ENCODE measurements around the gene NANOS1.

NANOS1 gene

DNA sequence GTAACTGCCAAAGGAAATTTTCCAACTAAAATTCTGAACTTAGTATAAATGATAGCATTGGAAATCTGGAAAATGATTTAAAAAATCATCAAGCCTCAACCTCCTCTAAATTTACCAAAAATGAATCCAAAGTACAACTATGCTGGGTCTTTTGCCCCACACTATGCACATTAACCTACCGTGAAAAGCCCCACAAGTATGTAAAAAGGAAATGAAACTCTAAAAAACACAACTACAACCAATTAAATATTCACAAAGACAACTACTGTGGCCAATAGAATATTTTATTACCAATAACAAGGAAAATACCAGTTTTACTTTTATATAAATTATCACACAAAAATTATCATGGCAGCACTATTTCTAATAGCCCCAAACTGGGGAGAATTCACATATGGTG, 31.8 kb downstream of the NANOS1 start:
- peaks cover 32% of the 10 kb centered on the region for H3K79me2 ChIP-seq
- no peaks in the 10 kb centered on the region for H3K36me3 ChIP-seq (ENCODE audit: control insufficient read depth, insufficient read depth, low read length)
- no peak overlapping the region for H3K9ac ChIP-seq
- H3K27ac ChIP-seq = no peak overlapping the region
- no peak overlapping the region for H3K4me3 ChIP-seq (ENCODE audit: low read depth, low read length)
- no peak overlapping the region for H3K4me2 ChIP-seq (ENCODE audit: low read length)
- TF ChIP-seq, protein P1, sequence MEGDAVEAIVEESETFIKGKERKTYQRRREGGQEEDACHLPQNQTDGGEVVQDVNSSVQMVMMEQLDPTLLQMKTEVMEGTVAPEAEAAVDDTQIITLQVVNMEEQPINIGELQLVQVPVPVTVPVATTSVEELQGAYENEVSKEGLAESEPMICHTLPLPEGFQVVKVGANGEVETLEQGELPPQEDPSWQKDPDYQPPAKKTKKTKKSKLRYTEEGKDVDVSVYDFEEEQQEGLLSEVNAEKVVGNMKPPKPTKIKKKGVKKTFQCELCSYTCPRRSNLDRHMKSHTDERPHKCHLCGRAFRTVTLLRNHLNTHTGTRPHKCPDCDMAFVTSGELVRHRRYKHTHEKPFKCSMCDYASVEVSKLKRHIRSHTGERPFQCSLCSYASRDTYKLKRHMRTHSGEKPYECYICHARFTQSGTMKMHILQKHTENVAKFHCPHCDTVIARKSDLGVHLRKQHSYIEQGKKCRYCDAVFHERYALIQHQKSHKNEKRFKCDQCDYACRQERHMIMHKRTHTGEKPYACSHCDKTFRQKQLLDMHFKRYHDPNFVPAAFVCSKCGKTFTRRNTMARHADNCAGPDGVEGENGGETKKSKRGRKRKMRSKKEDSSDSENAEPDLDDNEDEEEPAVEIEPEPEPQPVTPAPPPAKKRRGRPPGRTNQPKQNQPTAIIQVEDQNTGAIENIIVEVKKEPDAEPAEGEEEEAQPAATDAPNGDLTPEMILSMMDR (IDR thresholded peaks at IDR 0.05) = no peak
- H3K27me3 ChIP-seq (ENCODE audit: control insufficient read depth, insufficient read depth, low read length) = no peaks in the 10 kb centered on the region
- no peaks in the 10 kb centered on the region for H3K9me3 ChIP-seq (ENCODE audit: control insufficient read depth, low read length)
- H2AFZ ChIP-seq = no peak overlapping the region
- H3K4me1 ChIP-seq = no peaks in the 10 kb centered on the region

DNA sequence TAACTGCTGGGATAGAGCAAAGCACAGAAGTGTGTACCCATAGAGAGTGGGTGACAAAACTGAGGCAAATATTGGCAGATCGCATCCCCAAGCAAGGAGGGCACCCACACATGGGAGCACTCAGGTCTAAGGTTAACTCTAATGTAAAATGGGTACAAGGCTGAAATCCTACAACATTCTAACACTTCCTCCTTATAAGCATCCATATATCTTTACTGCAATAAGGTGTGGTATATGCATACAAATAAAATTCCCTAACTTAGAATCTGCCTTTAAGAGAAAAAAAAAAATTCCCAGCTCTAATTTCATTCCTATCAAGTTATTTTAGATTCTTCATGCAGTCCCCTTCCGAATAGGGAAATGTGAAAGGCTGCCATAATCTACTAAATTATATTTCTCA, 32.4 kb downstream of the NANOS1 start:
- Histone ChIP-seq H3K9me3 (ENCODE audit: control insufficient read depth, low read length) (no peaks in the 10 kb centered on the region), H3K4me2 (ENCODE audit: low read length) (no peak overlapping the region), H2AFZ (no peak overlapping the region), H3K27me3 (ENCODE audit: control insufficient read depth, insufficient read depth, low read length) (no peaks in the 10 kb centered on the region), H3K4me1 (no peaks in the 10 kb centered on the region), H3K79me2 (peaks cover 29% of the 10 kb centered on the region), H3K9ac (no peak overlapping the region), H3K4me3 (ENCODE audit: low read depth, low read length) (no peak overlapping the region), H3K27ac (no peak overlapping the region), H3K36me3 (ENCODE audit: control insufficient read depth, insufficient read depth, low read length) (no peaks in the 10 kb centered on the region)
- TF ChIP-seq, protein P1 (IDR thresholded peaks at IDR 0.05) = no peak

DNA sequence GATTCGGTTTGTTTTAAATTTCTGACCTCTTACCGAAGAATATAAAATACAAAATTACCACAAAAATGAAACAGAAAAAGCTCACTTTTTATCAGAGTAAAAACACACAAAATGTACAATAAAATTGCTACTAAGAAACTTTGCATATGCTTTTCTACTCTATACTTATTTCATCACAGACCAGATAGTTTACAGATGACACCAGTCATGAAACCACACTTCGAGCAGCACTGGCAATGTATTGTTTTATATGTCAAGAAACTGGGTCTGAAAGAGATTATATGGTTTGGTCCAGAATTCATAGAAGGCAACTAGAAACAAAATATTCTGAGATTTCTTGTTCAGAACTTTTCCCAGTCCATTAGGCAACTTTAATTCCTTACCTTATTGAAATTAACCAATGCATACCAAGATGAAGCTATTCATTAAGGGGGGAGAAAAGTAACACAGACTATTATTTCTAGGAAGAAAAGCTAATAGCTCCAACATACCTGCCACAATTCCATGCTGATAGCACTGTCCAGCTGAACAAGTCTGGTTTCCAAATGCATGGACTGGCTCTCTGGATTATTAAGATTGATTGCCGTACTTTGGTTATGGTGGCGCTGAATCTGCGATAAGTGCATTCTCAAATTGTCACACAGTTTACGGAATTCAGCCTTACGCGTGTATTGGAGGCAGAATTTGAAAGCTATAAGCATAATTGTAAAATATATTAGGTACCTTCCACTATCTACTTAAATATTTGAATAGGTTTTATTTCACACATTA, 41.1 kb downstream of the NANOS1 start:
- no peaks in the 10 kb centered on the region for H3K9me3 ChIP-seq (ENCODE audit: control insufficient read depth, low read length)
- TF ChIP-seq, protein P1 (IDR thresholded peaks at IDR 0.05) = no peak
- no peak overlapping the region for H3K4me3 ChIP-seq (ENCODE audit: low read depth, low read length)
- no peaks in the 10 kb centered on the region for H3K36me3 ChIP-seq (ENCODE audit: control insufficient read depth, insufficient read depth, low read length)
- no peak overlapping the region for H3K4me2 ChIP-seq (ENCODE audit: low read length)
- H2AFZ ChIP-seq = no peak overlapping the region
- H3K27me3 ChIP-seq (ENCODE audit: control insufficient read depth, insufficient read depth, low read length) = no peaks in the 10 kb centered on the region
- H3K79me2 ChIP-seq = peaks cover 18% of the 10 kb centered on the region
- H3K4me1 ChIP-seq = no peaks in the 10 kb centered on the region
- H3K9ac ChIP-seq = no peak overlapping the region
- H3K27ac ChIP-seq = no peak overlapping the region

DNA sequence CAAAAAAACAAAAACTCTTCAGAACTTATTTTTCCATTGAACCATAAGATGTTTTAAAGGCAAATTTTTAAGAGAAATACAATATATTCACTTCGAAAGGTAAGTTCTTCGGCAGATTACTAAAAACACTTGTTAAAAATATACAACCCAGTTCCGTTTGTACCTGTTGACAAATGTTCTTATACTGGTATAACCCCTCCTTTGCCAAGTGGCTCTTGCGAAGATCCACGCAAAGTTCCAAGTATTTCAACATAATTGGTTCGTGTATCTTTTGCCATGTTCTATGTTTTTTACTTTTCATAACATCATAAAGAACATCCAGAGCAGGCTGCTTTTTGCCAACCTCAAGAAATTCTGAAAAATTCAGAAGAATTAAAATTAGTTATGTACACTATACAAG, 44.1 kb downstream of the NANOS1 start:
- no peak overlapping the region for H3K27ac ChIP-seq
- H3K9me3 ChIP-seq (ENCODE audit: control insufficient read depth, low read length) = no peaks in the 10 kb centered on the region

More for the DNA sequence above, 44.1 kb downstream of the NANOS1 start:
- peaks cover 41% of the 10 kb centered on the region for H3K79me2 ChIP-seq
- H3K4me1 ChIP-seq = peaks cover under 1% of the 10 kb centered on the region
- no peak overlapping the region for H3K9ac ChIP-seq
- no peak overlapping the region for H3K4me3 ChIP-seq (ENCODE audit: low read depth, low read length)
- no peaks in the 10 kb centered on the region for H3K36me3 ChIP-seq (ENCODE audit: control insufficient read depth, insufficient read depth, low read length)
- H2AFZ ChIP-seq = no peak overlapping the region
- TF ChIP-seq, protein P1 (IDR thresholded peaks at IDR 0.05) = no peak
- no peak overlapping the region for H3K4me2 ChIP-seq (ENCODE audit: low read length)
- H3K27me3 ChIP-seq (ENCODE audit: control insufficient read depth, insufficient read depth, low read length) = no peaks in the 10 kb centered on the region

Data from parathyroid adenoma (tissue), 2 donors.